H1 (cell line): ENCODE measurements around the gene MBTPS1.

Experiments used
- BCL11A ChIP-seq, 2 experiments: IDR thresholded peaks; one replicate each; pipeline ENCODE4 v1.6.1; 2011; ENCODE audit warnings: low read depth in 2 of 2, low read length in 2 of 2, mild to moderate bottlenecking in 2 of 2
- CTCF ChIP-seq, 3 experiments: IDR thresholded peaks; 1 replicate in 2 of 3; 2 replicates in 1 of 3; pipeline versions ENCODE4 v1.5.1 to v1.6.1; 2011; ENCODE audit warnings: low read length in 3 of 3, mild to moderate bottlenecking in 3 of 3, inconsistent platforms in 2 of 3, low read depth in 1 of 3, moderate library complexity in 1 of 3; ENCODE audit not compliant: insufficient read depth in 1 of 3; ENCODE audit errors: control extremely low read depth in 1 of 3
- EGR1 ChIP-seq: IDR thresholded peaks from 2 replicates; pipeline ENCODE4 v1.6.1; 2011; ENCODE audit warnings: low read depth, low read length, borderline replicate concordance
- EZH2 ChIP-seq: fragments of 200-600 bp; sonication (generic); IDR thresholded peaks from 2 replicates; pipeline ENCODE4 v1.7.1; 2012; ENCODE audit warnings: low read depth, mild to moderate bottlenecking, moderate library complexity, low read length, inconsistent platforms; ENCODE audit not compliant: severe bottlenecking
- GABPA ChIP-seq: IDR thresholded peaks from 2 replicates; pipeline ENCODE4 v1.6.1; 2011; ENCODE audit warnings: mild to moderate bottlenecking, low read length, moderate library complexity, borderline replicate concordance; ENCODE audit not compliant: insufficient read depth
- POLR2A ChIP-seq, 2 experiments: IDR thresholded peaks; 1 replicate in 1 of 2; 2 replicates in 1 of 2; pipeline ENCODE4 v1.6.1; 2011; ENCODE audit warnings: low read depth in 2 of 2, low read length in 2 of 2, mild to moderate bottlenecking in 2 of 2; ENCODE audit errors: control extremely low read depth in 1 of 2
- POLR2AphosphoS5 ChIP-seq: IDR thresholded peaks from 2 replicates; pipeline ENCODE4 v1.6.1; 2011; ENCODE audit warnings: low read depth, low read length
- RAD21 ChIP-seq, 2 experiments: IDR thresholded peaks in 1 of 2; conservative IDR thresholded peaks in 1 of 2; 2 replicates each; pipeline ENCODE4 v1.6.1; 2011; ENCODE audit warnings: low read depth in 2 of 2, low read length in 2 of 2, improper control_type of control experiment in 1 of 2, inconsistent platforms in 1 of 2, mild to moderate bottlenecking in 1 of 2, moderate library complexity in 1 of 2
- SP2 ChIP-seq: IDR thresholded peaks from 2 replicates; pipeline ENCODE4 v1.6.1; 2012; ENCODE audit warnings: mild to moderate bottlenecking, low read length, inconsistent platforms
- SUZ12 ChIP-seq: fragments of 200-600 bp; sonication (generic); IDR thresholded peaks from 2 replicates; pipeline ENCODE4 v1.6.1; 2012; ENCODE audit warnings: mild to moderate bottlenecking, inconsistent platforms, low read length, moderate library complexity, mixed read lengths
- TBP ChIP-seq: IDR thresholded peaks from 2 replicates; pipeline ENCODE4 v1.6.1; 2011; ENCODE audit warnings: low read depth, low read length, improper control_type of control experiment

GRCh38 chr16:84138824-84139627 lies 22.3 kb upstream of the MBTPS1 start:
- no peak for TF ChIP-seq SUZ12
- no peak for TF ChIP-seq EZH2
- no peak for TF ChIP-seq EGR1
- no peak for TF ChIP-seq CTCF (IDR thresholded peaks at IDR 0.05; ENCODE audit: control extremely low read depth in 1 of 3, insufficient read depth in 1 of 3, low read depth in 1 of 3, low read length in 3 of 3)
- no peak for TF ChIP-seq POLR2A (IDR thresholded peaks at IDR 0.05; ENCODE audit: control extremely low read depth in 1 of 2, low read depth in 2 of 2, low read length in 2 of 2)
- TF ChIP-seq BCL11A (IDR thresholded peaks at IDR 0.05; ENCODE audit: low read depth in 2 of 2, low read length in 2 of 2): no peak
- no peak for TF ChIP-seq GABPA
- TF ChIP-seq TBP: no peak
- no peak for TF ChIP-seq RAD21 (IDR thresholded peaks at IDR 0.05 in 1 of 2, conservative IDR thresholded peaks at IDR 0.05 in 1 of 2; ENCODE audit: low read depth in 2 of 2, low read length in 2 of 2)
- no peak for TF ChIP-seq SP2
- TF ChIP-seq POLR2AphosphoS5: no peak
